GM20000 (cell line): ENCODE measurements around the gene CASR.
"Not testable (repeated sequence)": the region's sequence is repeated elsewhere in the genome, so short reads cannot be mapped to it uniquely, and the experiment has no call there.

ENCODE experiments used
- DNase-seq: peaks from one replicate; pipeline ENCODE4 v3.0.0; 2012; ENCODE audit warnings: low spot score
- CTCF ChIP-seq: IDR thresholded peaks from 2 replicates; pipeline ENCODE4 v1.5.1; 2012; ENCODE audit warnings: mild to moderate bottlenecking, control low read depth; ENCODE audit errors: extremely low read depth, missing control alignments

The CASR gene, protein sequence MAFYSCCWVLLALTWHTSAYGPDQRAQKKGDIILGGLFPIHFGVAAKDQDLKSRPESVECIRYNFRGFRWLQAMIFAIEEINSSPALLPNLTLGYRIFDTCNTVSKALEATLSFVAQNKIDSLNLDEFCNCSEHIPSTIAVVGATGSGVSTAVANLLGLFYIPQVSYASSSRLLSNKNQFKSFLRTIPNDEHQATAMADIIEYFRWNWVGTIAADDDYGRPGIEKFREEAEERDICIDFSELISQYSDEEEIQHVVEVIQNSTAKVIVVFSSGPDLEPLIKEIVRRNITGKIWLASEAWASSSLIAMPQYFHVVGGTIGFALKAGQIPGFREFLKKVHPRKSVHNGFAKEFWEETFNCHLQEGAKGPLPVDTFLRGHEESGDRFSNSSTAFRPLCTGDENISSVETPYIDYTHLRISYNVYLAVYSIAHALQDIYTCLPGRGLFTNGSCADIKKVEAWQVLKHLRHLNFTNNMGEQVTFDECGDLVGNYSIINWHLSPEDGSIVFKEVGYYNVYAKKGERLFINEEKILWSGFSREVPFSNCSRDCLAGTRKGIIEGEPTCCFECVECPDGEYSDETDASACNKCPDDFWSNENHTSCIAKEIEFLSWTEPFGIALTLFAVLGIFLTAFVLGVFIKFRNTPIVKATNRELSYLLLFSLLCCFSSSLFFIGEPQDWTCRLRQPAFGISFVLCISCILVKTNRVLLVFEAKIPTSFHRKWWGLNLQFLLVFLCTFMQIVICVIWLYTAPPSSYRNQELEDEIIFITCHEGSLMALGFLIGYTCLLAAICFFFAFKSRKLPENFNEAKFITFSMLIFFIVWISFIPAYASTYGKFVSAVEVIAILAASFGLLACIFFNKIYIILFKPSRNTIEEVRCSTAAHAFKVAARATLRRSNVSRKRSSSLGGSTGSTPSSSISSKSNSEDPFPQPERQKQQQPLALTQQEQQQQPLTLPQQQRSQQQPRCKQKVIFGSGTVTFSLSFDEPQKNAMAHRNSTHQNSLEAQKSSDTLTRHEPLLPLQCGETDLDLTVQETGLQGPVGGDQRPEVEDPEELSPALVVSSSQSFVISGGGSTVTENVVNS

DNA sequence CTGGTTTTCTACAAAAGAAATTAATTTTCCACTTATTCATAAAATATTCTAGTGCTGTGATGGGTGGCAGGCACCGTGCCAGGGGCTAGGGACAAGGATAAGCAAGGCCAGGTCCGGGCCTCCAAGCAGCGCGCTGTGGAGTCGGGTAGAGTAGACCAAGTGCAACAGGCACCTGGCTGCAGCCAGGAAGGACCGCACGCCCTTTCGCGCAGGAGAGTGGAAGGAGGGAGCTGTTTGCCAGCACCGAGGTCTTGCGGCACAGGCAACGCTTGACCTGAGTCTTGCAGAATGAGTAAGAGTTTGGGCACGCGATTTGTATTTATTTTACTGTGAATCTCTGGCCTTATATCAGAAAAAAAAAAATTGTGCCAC lies at the start of gene CASR:
TSS of gene CASR (plus strand) at position 148 of the 372 bp plus-strand sequence. CDS start 70,522 bp downstream, outside the sequence.
- no peak for TF ChIP-seq CTCF

GRCh38 chr3:122146466-122146865 lies 37.0 kb upstream of the CASR start:
- TF ChIP-seq CTCF = no peak
- peak; percentile 52 for DNase-seq

More for the DNA sequence above, at the start of gene CASR:
- DNase-seq = no peak

- DNase-seq = no peak
- no peak for TF ChIP-seq CTCF
These were observed 34.4 kb upstream of the CASR start for GRCh38 chr3:122148941-122149627.

DNA sequence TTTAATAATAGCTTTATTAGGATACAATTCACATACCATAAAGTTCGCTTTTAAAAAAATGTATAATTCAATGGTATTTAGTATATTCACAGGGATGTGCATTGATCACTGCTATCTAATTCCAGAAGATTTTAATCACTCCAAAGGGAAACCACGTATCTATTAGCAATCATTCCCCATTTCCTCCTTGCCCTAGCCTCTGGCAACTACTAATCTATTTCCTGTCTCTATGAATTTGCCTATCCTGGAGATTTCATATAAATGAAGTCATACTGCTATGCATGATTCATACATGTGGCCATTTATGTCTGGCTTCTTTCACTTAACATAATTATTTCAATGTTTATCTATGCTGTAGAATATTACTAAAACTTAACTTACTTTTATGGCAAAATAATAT lies 32.0 kb upstream of the CASR start:
- DNase-seq = no peak
- no peak for TF ChIP-seq CTCF

- DNase-seq = not testable (repeated sequence)
These were observed 18.5 kb upstream of the CASR start for GRCh38 chr3:122164983-122165382.

DNA sequence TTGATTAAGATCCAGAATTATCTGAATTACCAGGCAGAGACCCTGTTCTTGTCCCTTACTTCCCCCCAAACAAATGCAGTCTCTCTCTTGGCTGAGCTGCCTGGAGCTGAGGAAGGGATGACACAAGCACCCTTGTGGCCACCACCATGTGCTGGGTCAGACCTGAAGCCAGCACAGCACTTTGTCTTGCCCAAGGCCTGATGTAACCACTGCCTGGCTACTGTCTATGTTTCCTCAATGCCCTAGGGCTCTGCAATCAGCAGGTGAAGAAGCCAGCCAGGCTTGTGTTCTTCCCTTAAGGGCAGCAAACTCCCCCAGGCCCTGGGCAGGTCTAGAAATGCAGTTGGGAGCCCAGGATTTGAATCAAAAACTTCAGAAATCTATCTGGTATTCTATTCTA lies 15.8 kb upstream of the CASR start:
- DNase-seq = no peak
- no peak for TF ChIP-seq CTCF

DNA sequence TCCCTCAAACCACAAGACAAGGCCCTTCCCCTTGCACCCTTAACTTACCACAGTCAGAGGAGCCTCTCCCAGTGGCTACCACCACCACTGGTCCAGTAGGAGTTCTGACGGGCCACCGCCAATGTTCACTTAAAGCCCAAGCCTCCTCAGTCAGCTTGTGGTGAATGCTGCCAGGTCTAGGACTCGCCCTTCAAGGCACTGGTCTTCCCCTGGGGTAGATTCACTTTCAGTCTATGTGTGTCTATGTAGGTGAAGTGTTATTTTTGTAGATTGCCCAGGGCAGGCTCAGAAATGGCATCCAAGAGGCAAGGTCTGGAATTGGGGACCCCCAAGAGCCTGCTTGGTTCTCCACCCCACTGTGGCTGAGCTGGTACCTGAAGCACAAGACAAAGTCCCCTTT lies 15.4 kb upstream of the CASR start:
- TF ChIP-seq CTCF = no peak
- no peak for DNase-seq
